HUDEP-2 (cell line): Measurements from ENCODE around the gene HCN2.
"Not testable (repeated sequence)": the region's sequence is repeated elsewhere in the genome, so short reads cannot be mapped to it uniquely, and the experiment has no call there.

Source experiments
- DNase-seq, 76 experiments: peaks; one replicate each; lab custom pipeline; 2025; ENCODE audit not compliant: unreplicated experiment in 76 of 76; lab: John Stamatoyannopoulos, UW

The HCN2 gene

DNA sequence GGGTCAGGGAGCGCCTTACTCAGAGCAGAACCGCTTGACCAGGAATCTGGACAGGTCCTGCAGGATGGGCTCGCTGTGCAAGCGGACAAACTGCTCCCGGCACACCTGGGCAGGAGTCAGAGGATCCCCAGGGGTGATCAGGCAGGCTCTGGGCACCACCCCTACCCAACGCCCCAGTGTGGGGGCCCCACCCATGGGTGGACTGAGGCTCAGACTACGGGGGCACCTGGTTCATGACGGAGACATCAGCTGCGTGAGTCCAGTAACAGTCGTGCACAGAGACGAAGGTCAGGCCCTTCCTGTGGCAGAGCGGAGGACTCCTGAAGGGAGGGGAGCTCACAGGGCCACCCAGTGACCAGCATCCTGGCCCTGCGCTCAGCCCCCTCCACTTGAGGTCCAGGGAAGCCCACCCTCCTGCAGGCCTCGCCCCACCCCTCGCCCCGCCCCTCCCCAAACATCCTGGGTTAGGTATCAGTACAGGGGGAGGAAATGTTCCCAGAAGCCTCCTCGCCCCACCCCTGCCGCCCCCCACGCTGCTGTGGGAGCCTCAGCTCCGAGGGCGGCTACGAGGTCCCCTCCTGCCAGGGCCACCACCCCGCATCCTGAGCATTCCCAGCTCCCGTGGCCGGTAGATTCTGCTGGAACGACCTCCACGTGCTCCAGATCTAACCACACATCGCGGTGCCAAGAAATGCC lies 28.0 kb downstream of the HCN2 start:
- DNase-seq, result no peak

DNA sequence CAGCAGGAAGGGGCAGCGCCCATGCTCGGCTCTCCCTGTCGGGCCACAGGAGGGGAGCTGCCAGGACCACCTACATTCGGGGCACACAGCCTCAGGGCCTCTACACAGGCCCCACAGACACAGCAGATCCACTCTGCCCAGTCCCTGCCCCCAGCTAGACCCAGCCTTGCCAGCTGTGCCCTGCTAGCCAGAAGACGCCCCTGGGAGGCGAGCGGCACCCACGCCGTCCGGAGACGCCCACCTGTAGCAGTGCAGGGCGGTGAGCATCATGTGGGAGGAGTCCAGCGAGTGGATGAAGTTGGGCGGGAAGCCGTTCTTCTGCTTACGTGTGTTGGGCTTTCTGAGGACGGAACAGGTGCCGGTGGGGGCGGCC lies 28.6 kb downstream of the HCN2 start:
- no peak for DNase-seq

DNA sequence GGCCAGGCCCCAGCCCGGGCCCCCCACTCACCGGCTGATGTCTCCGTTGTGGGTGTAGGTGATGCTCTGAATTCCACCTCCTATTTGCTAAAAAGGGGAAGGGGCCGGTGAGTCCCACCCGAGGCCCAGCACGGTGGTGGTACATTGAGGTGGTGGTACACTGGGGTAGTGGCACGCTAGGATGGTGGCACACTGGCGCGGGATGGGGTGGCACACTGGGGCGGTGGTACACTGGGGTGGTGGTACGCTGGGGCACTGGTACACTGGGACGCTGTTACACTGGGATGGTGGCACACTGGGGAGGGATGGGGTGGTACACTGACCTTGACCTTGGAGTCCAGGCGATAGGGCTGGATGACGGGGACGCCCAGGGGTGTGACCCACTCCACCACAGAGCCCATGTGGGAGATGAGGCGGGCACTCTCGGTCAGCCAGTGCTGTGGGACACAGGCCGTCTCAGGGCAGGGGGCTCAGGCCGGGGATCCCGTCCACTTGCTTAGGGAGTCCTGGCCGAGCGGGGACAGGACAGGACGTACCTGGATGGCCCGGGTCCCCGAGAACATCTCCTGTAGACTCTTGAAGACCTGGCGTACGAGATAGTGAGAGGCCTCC lies 29.1 kb downstream of the HCN2 start:
- no peak for DNase-seq

GRCh38 chr19:619286-620002 lies 29.8 kb downstream of the HCN2 start:
- no peak for DNase-seq

DNA sequence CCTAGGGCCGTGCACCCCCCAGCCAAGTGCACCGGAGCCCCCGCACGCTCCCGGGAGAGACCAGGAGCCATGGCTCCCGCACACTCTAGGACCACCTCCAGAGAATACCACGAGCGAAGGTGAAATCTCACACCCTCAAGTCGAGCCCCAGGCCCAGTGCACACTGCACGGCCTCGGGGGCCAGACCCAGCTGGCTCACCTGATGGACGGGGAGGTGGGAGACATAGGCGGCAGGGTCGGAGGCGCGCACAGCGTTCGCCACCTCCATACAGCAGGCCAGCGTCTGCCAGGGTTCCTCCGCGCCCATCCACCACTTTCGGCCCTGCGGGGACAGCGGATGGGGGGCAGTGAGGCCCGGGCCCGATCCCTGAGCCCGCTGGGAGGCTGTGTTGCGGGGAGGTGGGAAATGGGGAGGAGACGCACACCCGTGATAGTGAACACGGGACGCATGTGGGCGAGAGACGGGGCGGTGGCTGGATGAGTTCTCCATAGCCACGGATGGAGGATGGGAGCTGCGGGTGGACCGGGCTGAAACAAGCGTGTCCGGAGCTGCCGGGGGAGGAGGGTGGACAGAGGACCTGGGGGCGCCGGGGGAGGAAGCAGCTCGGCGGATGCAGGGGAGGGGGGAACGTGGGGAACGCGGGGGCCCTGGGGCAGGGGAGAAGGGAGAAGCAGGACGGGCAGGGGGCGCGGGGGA lies 30.6 kb downstream of the HCN2 start:
- no peak for DNase-seq

DNA sequence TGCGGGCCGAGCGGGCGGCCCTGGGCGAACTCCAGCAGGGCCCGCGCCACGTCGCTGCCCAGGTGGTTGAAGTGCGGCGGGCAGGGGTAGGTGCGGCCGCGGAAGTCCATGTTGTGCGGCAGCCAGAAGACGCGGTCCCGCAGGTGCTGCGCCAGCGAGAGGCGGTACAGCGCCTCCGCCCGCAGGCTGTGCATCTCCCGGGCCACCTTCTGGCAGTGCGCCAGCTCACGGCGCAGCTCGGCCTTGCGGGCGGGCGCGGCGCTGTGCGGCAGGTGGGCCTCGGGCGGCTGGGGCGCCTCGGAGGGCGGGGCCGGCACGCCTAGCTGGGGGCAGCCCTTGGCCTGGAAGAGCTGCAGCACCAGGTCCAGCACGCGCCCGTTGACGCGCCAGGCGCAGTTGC lies 31.5 kb downstream of the HCN2 start:
- not testable (repeated sequence) for DNase-seq

DNA sequence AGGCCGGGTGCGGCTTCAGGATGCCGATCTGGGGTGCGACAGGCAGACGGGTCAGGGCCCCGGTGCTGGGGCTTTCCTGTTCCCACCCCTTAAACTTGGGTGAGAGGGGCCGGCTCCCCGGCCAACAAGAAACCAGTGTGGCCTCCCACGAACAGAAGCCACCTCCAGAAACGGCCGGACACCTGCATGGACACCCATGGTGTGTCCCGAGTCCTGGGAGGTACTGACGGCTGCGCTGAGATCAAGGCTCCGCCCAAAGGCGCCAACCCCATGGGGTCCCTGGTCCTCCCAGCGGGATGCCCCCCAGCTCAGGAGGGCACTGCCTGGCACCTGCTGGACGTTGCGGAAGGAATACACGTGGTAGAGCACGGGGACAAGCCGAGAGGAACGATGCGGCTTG lies 32.1 kb downstream of the HCN2 start:
- no peak for DNase-seq

DNA sequence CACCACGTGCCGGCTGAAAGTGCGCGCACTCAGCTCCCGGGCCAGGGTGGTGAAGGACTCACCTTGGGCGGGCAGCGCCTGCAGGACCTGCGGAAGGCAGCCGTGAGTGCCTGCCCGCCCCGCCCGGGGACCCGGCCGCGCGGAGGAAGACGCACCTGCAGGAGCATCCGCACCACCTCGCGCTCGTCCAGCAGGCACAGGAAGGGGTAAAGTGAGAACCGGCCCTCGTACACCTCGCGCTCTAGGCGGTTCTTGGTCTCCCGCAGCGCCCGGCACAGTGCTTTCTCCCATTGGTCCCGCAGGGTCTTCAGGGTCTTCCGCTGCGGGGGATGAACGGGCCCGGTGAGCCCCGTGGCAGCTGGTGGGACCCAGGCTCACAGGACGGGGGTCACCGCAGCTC lies 33.0 kb downstream of the HCN2 start:
- no peak for DNase-seq

- DNase-seq, result no peak
Observed at GRCh38 chr19:623175-623916, 33.7 kb downstream of the HCN2 start.

DNA sequence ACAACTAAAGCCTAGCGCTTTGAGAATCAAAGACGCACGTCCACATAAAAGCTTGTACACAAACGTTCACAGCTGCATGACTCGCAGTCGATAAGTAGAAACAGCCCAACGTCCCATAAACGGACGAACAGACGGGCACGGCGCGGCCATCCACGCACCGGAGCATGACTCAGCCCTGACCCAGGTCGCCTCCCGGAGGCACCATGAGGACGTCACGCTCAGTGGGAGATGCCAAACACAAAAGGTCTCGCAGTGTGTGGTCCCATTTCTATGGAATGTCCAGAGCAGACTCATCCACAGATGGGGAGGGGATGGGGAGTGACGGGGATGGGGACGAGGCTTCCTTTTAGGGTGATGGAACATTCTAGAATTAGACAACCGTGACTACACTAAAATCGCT lies 34.3 kb downstream of the HCN2 start:
- no peak for DNase-seq

DNA sequence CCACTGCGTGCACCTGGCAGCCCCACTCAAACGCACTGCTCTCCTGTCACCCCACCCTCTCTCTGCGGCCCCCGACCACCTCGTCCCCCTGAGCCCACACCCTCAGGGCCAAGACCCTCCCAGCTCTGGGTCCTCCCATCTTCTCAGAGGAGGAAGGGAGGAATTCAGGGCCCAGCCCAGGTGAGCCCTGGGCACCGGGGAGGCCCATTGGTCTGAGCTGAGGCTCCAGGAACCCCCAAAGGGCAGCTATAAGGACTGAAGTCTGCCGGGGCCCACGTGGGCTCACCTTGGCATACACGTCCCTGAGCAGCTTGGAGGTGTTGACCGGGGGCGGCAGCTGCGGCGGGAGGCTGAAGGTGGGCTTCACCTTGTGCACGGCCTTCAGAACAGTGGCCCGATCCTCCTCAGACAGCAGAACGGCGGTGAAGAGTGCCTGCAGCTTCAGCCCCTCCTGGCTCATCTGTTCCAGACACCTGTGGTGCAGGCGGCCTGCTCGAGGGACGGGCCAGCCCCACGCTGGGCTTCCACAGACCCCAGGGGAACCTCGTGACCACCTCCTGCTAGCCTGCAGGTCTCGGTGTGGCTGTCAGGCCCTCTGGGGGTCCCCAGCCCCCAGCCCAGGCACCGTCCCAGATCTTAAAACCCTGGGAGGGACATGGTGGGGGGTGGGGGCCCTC lies 34.9 kb downstream of the HCN2 start:
- DNase-seq, result no peak

GRCh38 chr19:625257-625656 lies 35.6 kb downstream of the HCN2 start:
- DNase-seq, result no peak

- not testable (repeated sequence) for DNase-seq
Observed at GRCh38 chr19:626566-626965, 36.9 kb downstream of the HCN2 start.

DNA sequence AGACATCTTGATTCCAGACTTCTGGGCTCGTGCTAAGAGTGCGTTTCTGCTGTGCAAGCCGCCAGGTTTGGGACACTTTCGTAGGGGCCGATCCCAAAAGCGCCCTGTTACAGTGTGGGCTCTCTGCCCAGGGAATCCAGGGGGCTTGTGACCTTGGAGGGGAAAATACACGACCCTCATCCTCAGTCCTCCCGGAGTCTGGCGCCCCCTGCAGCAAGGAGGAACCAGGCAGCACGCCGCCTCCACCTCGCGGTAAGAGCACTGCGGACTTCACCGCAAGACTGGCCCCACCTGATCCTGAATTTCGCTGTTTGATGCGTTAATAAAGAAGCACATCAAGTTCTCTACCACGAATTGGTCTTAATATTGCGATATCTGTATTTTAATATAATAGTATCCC lies 38.5 kb downstream of the HCN2 start:
- DNase-seq, result no peak

DNA sequence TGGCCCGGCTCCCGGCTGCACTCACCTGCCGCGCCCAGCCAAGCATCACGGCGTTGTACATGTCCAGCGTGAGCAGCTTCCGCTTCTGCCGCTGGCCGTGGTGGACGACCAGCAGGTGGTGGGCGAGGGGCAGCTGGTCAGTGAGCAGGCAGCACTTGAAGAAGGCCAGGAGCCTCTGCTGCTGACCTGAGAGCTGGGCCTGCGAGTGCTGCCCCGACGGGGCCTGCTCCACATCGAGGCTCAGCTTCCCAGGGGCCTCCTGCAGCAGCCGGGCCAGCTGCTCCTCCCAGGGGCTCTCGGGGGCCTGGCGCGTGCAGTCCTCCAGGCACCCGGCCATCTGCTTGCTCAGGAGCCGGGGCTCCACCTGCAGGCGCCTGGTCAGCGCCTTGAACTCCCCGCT lies 39.8 kb downstream of the HCN2 start:
- DNase-seq, result not testable (repeated sequence)

- DNase-seq, result no peak
Observed at GRCh38 chr19:629961-630714, 40.5 kb downstream of the HCN2 start.

- DNase-seq, result peak in 56 of 76 experiments; percentile 8 to 74 (median 50)
Observed at GRCh38 chr19:632579-633067, 42.9 kb downstream of the HCN2 start.

GRCh38 chr19:633068-633785 lies 43.5 kb downstream of the HCN2 start, which contains the start of gene POLRMT:
TSS of gene POLRMT (minus strand) at chr19:633537. CDS start at chr19:633512, 25 bp downstream.
- DNase-seq, result peak in 75 of 76 experiments; percentile 72 to 100 (median 99)
